Dedifferentiated amniotic fluid mesenchymal stem cell (primary cell): ENCODE measurements around the gene PAX7.
"Not testable (repeated sequence)": the region's sequence is repeated elsewhere in the genome, so short reads cannot be mapped to it uniquely, and the experiment has no call there.

ENCODE experiments used
- DNase-seq: peaks from one replicate; pipeline ENCODE4 v3.0.0-alpha.2; 2016; ENCODE audit errors: extremely low spot score

Gene PAX7

DNA sequence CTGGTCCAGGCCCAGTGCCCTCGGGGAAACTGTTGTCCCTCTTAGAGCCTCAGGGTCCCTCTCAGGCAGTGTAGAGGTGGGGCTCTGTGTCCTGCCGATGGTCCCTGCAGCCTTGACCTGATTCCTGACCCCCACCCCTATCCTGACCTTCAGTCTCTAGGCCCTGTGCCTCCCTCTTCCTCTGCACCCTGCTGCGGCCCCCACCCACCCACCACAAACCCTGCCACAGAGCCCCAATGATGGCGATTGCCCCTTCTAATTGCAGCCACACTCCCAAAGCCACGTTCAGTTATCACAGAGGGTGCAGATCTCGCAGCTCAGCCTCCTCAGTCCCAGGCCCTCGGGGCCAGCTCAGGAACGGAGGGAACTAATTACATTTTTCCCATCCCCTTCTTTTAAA is 99.7 kb downstream of the PAX7 start:
- no peak for DNase-seq

DNA sequence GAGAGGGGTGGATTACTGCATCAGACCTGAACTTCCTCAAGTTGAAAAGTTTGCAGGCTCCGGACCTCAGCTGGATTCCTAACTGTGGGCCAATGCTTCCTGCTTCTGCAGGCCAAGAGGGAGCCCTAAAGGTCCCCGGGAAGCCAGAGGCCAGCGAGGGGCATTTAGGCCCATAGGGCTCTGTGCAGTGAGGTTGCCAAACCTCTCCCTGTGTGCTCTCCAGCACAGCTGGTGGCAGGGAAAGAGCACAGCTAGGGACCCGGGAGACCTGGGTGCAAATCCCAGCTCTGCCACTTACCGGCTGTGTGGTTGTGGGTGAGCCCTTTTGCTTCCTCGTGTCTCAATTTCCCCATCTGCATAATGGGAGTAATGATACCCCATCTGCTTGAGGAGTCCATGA is 100.5 kb downstream of the PAX7 start:
- DNase-seq, result no peak

DNA sequence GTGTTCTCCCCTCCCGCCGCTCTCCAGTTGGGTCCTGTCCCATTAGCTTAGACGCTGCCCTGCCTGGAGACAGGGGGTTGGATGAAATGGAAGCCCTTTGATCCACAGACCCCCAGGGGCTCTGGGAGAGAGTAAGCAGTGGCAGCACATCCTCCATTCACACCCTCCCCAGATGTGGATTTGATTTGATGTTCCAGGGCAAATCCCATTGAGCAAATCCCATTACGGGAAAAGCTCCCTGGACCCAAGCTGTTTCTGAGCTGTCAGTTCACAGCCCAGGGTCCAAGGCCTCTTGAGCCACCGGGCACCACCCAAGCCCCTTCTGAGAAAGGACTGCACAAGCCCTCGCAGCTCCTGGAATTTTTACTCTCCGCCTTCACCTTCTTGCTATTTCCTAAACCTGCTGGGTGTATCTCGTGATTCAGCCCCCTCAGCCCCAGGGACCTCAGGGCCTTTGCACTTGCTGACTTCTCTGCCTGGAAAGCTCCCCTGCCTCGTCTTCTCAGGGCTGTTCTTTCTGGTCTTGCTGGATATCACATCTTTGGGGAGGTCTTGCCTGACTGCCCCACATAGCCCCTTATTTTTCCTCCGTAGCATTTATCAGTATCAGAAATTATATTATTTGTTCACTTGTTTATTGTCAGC is 101.1 kb downstream of the PAX7 start:
- no peak for DNase-seq

DNA sequence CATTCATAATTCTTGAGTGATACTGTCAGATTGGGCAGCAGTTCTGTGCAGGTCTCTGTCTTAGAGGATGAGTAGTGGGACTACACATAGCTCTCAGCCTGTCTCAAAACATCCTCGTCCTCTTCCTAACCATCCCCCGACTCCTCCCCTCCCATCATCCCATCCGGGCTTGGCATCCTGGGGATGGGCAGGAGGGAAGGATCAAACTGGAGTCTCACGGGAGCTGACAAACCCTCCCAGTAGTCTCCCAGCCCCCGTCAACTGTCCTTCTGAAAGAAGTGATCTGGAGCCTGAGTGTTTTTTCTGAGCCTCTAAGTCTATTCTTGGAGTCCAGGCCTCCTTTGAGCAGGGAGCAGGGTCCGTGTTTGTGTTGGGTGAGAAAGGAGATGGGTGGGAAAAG is 102.0 kb downstream of the PAX7 start:
- DNase-seq, result no peak

DNA sequence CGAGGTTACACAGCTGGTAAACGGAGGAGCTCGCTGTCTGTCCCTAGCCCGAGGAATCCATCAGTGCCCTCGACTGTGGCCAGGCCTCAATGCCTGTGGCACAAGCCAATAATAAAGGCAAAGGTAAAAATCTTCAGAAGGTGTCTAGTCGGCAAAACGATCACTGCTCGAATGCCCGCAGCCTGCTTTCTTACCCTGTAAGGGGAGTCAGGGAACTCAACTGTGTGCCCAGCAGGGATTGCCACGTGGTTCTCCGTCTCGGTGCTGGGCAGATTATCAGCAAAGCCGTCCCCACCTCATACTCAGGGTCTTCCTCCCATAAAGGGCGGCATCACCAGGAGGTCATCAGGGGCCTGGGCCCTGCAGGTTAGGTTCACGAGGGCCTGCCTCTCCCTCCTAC is 103.4 kb downstream of the PAX7 start:
- DNase-seq, result no peak

DNA sequence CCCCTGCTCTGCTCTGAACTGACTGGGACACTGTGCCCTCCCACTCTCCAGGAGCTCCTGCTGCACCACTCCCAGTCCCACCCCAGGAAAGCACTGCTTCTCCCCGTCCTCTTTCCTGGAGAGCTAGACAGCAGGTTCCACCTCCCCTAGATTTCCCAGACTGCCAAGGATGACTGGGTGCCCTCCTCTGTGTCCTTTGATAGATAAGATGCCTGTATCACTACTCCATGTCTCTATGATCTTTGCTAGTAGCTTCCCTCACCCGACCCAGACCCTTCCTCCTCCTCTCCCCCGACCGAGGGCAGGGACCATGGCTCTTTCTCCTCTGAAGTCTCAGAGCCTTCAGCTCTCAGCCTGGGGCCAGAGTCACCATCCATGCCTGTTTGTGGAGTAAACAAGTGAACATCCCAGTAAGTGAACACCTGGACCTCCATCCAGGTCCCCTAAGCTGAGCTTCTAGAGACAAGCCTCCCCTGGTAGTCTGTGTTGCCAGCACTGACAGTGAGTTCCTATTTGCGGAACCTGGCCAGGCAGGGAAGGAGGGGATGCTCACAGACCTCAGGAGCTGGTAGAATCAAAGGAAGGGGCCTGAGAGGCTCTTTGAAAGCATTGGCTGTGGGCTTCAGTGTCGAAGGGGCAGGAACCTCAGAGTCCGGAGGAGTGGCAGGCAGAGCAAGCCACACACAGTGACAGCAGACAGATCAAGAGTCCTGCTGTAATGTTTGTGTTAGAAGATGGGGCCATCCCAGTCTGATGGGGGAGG is 104.0 kb downstream of the PAX7 start:
- DNase-seq, result no peak

DNA sequence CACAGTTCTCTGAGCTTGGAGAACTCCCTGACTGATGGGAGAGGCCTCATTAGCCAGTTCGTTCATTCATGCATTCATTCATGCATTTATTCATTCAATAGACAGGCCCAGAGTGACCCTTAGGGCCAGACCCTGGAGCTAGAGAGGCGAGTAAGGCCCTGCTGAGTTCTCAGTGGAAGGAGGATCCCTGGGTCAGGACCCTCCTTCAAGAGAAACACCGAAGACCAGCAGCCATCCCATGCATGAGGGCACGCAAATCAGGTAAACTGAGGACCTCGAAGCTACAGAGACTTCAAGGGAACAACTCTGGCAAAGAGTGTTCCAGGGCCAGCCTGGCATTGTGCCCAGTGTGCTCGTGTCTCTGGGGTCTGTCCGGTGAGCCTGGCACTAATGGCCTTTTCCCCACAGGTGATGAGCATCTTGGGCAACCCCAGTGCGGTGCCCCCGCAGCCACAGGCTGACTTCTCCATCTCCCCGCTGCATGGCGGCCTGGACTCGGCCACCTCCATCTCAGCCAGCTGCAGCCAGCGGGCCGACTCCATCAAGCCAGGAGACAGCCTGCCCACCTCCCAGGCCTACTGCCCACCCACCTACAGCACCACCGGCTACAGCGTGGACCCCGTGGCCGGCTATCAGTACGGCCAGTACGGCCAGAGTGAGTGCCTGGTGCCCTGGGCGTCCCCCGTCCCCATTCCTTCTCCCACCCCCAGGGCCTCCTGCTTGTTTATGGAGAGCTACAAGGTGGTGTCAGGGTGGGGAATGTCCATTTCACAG is 104.8 kb downstream of the PAX7 start:
- no peak for DNase-seq

DNA sequence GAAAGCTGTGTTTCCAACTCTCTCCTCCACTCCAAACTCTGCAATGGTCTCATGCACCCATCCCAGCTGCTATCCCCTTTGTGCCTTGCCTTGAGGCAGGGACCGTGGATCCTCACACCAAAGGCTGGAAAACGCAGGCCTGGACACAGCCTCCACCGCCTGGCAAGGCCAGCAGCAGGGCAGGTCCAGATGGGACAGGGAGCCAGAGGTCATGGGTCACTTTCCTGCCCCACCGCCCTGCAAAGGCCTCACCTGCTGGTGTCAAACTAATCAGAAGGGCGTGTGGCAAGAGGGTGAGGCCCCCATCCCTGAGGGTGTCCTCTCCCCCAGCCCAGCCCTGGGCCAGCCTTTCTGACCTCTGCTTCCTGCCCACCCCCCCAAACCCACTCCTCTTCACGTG is 106.3 kb downstream of the PAX7 start:
- DNase-seq, result no peak

DNA sequence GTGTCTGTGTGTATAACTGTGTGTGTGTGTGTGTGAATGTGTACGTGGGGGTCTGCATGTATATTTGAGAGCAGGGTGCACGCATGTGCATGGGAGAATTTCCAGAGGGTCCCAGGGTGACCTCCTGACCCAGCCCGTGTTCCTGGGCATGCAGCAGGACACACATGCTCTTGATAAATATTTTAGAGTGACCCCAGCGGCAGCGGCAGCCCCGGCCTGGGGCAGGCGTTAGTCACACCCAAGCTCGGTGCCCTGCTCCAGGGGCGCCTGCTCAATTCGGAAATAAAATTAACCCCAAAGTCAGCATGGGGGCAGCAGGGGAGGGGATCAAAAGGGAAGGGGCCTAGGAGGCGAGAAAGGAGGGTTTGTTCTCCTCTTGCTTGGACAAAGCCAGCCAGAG is 107.5 kb downstream of the PAX7 start:
- DNase-seq, result no peak

DNA sequence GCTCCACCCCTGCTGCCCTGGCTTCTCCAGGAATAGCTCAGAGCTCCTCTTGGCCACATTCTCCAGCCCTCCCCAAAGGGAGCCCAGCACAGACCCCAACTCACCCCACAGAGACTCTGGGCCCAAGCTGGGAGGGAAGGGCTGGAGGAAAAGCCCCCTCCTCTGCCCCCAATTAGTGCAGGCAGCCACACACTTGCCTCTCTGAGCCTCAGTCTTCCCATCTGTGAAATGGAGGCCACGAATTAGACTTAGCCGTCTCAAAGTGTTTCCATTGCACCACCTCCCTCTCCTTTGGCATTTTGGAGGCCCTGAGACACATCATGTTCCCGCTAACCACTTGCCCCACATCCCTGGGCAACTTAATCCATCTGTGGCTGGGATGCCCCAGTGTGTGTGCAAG is 108.0 kb downstream of the PAX7 start:
- DNase-seq, result no peak

DNA sequence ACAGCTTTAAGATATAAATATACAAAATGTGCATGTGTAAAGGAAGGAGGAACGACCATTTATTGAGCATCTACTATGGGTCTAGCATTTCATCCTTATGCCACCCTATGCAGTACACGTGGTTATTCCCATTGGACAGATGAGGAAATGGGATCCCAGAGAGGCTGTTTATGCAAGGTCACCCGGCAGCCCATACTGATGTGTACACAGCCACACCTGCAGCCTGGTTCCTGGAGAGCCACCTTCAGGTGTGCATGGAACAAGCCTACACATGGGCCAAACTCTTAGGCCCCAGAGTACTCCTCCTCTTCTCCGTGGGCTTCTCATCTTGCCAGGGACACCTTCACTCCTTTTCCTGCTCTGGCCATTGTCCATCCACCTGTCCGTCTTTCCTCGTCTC is 108.8 kb downstream of the PAX7 start:
- DNase-seq, result no peak

DNA sequence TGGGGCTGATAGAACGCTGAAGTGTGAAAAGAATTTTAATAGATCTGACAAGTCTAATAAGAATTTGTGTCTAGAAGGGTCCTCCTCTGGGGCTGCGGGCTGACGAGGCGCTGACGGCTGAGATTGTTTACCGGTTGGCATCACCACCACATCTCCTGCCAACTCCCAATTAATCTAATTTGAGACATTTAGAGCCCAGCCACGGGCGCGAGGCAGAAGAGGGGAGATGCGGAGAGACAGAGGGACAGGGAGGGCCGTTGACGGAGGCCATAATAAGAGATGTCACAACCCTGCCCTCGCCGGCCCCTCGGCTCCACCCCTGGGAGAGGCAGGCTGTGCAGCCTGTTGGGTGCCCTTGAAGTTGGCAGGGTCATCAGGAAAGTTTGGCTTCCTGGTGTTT is 109.3 kb downstream of the PAX7 start:
- DNase-seq, result no peak

DNA sequence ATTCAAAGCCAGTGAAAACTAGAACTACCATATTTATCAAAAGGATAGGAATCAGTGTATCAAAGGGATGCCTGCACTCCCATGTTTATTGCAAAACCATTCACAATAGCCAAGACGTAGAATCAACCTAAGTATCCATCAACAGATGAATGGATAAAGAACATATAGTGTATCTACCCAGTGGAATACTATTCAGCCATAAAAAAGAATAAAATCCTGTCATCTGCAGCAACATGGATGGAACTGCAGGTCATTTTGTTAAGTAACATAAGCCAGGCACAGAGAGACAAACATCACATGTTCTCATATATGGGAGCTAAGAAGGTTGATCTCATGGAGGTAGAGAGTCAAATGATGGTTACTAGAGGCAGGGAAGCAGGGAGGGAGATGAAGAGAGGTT is 110.0 kb downstream of the PAX7 start:
- no peak for DNase-seq

DNA sequence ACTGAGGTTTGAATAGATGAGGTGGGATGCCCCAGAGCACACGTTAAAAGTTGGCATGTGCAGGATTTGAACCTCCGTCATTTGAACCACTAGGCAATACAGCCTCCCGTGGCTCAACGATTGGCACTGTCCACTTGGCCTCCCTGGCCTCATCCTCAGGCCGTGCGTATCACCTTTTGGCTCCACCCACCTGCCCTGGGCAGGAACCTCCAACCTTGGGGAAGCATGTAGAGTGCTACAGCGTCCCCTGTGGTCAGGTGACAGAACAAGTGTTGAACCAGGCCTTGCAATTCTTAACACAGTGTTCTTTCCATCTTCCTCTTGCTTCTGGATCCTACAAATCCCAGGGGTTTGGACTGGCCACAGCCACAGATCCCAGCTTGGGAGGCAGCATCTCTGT is 112.6 kb downstream of the PAX7 start:
- DNase-seq, result no peak

DNA sequence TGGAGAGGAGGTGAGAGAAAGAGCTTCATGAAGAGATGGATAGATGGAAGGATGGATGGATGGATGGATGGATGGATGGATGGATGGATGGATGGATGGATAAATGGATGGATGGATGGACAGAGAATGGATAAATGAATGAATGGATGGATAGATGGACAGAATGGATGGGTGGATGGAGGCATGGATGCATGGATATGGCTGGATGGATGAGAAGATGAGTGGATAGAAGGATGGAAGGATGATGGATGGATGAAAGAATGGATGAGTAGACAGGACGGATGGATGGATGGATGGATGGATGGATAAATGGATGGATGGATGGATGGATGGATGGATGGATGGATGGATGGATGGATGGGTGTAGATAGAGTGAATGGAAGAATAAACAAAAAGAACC is 113.7 kb downstream of the PAX7 start:
- DNase-seq, result not testable (repeated sequence)

DNA sequence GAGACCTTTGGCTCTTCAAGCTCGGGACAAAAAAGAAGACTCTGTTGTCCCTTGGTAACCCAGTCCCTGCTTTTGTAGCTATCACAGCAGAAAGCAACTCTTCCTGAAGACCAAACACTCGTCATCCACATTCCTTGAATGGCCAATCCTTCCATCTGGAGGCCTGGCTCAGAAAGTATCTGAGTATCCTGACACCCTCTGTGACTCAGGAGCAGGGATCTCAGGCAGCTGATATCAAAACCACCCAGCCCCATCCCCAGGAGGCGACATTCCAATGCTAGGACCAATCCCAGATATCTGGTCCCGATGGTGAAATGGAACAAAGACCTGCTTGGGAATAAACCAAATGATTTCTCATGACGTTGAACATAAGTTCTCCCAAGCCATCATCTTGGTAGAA is 116.3 kb downstream of the PAX7 start:
- DNase-seq, result no peak

DNA sequence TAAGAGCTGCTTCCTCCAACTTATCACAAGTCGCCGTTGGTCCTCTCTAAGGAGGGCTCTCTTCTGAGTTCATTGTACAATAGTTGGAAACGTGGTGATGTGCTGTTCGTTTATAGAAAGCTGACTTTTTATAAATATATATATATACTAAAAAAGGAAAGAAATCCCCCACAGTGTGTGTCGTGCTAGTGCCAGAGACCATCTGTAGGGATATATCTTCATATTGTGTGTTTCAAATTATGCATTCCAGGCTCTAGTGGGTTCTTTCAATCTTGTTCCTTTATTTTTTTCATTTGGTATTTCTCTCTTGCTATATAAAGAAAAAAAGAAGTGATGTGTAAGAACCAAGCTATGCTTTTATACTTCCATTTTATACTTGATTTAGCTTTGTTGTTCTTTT is 117.0 kb downstream of the PAX7 start:
- no peak for DNase-seq

DNA sequence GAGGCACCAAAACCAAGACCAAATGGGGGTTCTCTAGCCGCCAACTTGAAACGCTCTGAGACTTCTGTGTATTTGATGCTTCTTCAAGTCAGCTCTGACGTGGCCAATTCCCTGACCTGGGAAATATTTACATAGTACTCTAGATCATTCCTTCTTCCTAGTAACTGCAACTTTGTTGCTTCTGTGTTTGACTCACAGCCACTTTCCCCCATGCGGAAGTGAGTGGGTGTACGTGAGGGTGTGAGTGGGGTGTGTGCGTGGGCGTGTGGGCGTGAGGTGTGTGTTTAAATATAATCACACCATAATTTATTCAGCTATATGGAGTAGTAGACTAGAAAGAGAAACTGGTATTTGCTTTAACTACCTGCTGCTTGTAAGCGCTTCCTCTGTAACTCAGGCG is 117.8 kb downstream of the PAX7 start:
- no peak for DNase-seq

DNA sequence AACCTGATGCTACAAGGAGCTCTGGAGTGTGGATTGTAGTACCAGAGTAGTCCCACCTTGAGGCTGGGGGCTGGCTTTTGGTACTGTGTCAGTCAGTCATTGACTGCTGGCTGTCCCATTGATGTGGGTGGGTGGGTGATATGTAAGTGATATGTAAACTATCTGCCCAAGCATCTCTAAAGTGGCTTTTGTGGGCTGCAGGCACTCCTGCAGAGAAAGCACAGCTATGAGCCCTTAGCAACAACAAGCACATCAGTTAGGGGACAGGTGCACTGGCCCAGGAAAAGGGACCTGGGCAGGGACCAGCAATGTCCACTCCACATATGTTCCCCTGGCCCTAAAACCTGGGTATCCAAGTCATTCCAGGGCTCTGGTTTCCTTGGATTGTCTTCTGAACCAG is 118.9 kb downstream of the PAX7 start:
- DNase-seq, result no peak

DNA sequence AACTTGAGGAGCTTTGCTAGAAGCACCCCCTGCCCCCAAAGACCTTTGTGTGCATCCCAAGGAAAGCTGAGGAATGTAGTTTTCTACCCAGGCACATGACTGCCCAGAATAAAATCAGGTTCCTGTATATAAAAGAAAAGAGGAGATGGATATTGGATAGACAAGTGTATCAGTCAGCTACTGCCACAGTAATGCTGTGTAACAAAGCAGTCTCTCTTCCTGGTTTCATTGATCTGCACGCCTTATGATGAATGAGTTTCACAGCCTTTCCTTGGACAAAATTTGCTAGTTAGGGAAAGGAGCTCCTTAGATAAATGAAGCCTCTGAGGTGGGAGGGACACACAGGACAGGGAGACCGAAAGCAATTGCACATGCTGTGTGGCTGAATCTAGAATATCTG is 120.0 kb downstream of the PAX7 start:
- no peak for DNase-seq

DNA sequence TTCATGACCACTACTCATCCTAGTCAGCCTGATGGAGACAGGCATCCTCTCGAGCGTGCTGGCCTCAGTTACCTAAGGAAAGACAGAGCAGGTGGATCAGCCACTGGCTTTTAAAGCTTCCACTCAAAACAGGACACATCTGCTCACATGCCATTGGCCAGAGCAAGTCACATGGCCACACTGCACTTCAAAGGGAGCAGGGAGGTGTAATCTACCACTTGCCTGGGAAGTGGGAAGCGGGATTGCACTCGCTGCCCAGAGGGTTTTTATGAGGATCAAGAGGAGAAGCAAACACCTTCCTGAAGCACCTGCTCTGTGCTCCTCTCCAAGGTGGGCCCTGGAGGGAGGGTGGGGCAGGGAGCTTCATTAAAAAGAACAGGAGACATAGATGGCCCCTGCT is 120.8 kb downstream of the PAX7 start:
- DNase-seq, result no peak

DNA sequence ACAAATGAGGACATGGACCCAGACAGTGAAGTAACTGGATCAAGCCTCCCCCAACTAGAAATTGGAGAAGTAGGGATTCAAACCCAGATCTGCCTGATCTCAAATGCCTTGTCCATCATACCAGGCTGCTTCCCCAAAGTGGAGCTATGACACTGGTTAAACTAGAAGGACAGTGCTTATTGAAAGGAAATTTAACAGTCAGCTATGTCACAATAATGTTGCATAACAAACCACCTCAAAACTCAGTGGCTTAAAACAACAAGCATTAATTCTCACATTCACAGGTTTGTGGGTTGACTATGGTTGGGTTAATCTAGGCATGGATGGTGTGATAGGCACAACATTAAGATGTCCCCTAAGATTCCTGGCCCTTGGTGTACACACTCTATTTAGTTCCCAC is 121.8 kb downstream of the PAX7 start:
- DNase-seq, result no peak

DNA sequence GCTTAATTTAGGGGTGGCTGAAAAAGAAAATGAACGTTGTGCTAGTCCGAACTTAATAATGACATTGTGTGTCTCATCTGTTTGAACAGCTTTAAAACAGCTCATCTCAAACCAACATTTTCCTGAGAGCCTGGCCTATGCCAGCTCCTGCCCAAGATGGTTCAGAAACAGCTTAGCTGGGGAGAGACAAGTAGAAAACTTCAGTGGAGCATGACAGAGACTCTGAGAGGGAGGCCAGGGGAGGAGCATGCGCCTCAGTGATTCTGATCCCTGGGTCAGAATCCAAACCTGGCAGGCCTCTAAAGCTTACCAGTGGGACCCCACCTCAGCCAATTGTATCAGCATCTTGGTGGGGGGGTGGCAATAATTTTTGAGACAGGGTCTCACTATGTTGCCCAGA is 129.5 kb downstream of the PAX7 start:
- DNase-seq, result no peak
